GM21423 (cell line): ENCODE measurements around the gene SNAPIN.

Experiments
- ATAC-seq: cut with Tn5 transposase; IDR thresholded peaks from one replicate; pipeline ENCODE4 v1.9.1; 2021; ENCODE audit warnings: mild to moderate bottlenecking, moderate library complexity; ENCODE audit not compliant: unreplicated experiment

Gene SNAPIN

GRCh38 chr1:153658400-153659174, at the start of gene SNAPIN:
SNAPIN (plus strand) TSS chr1:153658703; CDS start chr1:153658744, 41 bp downstream.
- peak; percentile 92 for ATAC-seq

GRCh38 chr1:153608742-153609584, 49.5 kb upstream of the SNAPIN start:
- no peak for ATAC-seq

- ATAC-seq = no peak
Observed at GRCh38 chr1:153609585-153609907, 49.0 kb upstream of the SNAPIN start.

GRCh38 chr1:153610334-153610733, 48.2 kb upstream of the SNAPIN start:
- no peak for ATAC-seq

- ATAC-seq = no peak
Observed at GRCh38 chr1:153610811-153611301, 47.6 kb upstream of the SNAPIN start.

- ATAC-seq = no peak
Observed at GRCh38 chr1:153611356-153611755, 47.1 kb upstream of the SNAPIN start.

GRCh38 chr1:153612111-153612754, 46.3 kb upstream of the SNAPIN start:
- ATAC-seq = no peak

GRCh38 chr1:153612755-153613331, 45.7 kb upstream of the SNAPIN start, which contains the start of gene S100A16:
S100A16 (minus strand) TSS chr1:153613137; CDS start chr1:153608151, 4,986 bp downstream.
- ATAC-seq = no peak

GRCh38 chr1:153613406-153613805, 45.1 kb upstream of the SNAPIN start:
- ATAC-seq = no peak

- ATAC-seq = no peak
Observed at GRCh38 chr1:153614189-153614900, 44.2 kb upstream of the SNAPIN start.

- ATAC-seq = no peak
Observed at GRCh38 chr1:153614906-153615305, 43.6 kb upstream of the SNAPIN start.

- no peak for ATAC-seq
Observed at GRCh38 chr1:153615406-153615805, 43.1 kb upstream of the SNAPIN start.

GRCh38 chr1:153616144-153616916, 42.2 kb upstream of the SNAPIN start, which contains the start of gene S100A14:
S100A14 (minus strand) TSS chr1:153616325; CDS start chr1:153615858, 467 bp downstream.
- ATAC-seq = no peak

GRCh38 chr1:153616917-153617311, 41.6 kb upstream of the SNAPIN start:
- ATAC-seq = no peak

- ATAC-seq = no peak
Observed at GRCh38 chr1:153617663-153618062, 40.8 kb upstream of the SNAPIN start.

- ATAC-seq = no peak
Observed at GRCh38 chr1:153619171-153619570, 39.3 kb upstream of the SNAPIN start.

- no peak for ATAC-seq
Observed at GRCh38 chr1:153623101-153623500, 35.4 kb upstream of the SNAPIN start.

GRCh38 chr1:153624965-153625611, 33.4 kb upstream of the SNAPIN start:
- ATAC-seq = no peak

GRCh38 chr1:153626477-153626903, 32.0 kb upstream of the SNAPIN start:
- no peak for ATAC-seq
